Loucy (cell line): ENCODE data around the gene AGAP3.
A peak's percentile ranks its signal among the peaks of the same experiment; 100 is the strongest.

Source experiments
- H2AFZ ChIP-seq: fragments of 200-600 bp; sonication (generic); 2 replicates; pipeline ENCODE4 v1.6.0; 2016; ENCODE audit warnings: antibody characterized with exemption, mild to moderate bottlenecking, low read length, moderate library complexity
- H3F3A ChIP-seq: fragments of 200-600 bp; 2 replicates; pipeline ENCODE4 v1.6.0; 2016; ENCODE audit warnings: antibody characterized with exemption, low read depth, mild to moderate bottlenecking
- H3K27me3 ChIP-seq: fragments of 200-600 bp; sonication (generic); 2 replicates; pipeline ENCODE4 v1.6.1; 2014; ENCODE audit warnings: low read length, mild to moderate bottlenecking; ENCODE audit not compliant: insufficient read depth, poor library complexity, severe bottlenecking
- H3K36me3 ChIP-seq: fragments of 200-600 bp; sonication (generic); 2 replicates; pipeline ENCODE4 v1.6.1; 2016; ENCODE audit warnings: low read length; ENCODE audit not compliant: insufficient read depth
- H3K4me1 ChIP-seq: fragments of 200-600 bp; sonication (generic); 2 replicates; pipeline ENCODE4 v1.5.1; 2014; ENCODE audit warnings: low read length, mild to moderate bottlenecking; ENCODE audit not compliant: insufficient read depth, poor library complexity, severe bottlenecking
- H3K4me2 ChIP-seq: fragments of 200-600 bp; sonication (generic); 2 replicates; pipeline ENCODE4 v1.6.0; 2014; ENCODE audit warnings: antibody characterized with exemption, low read length, low read depth, mild to moderate bottlenecking; ENCODE audit not compliant: poor library complexity, severe bottlenecking
- H3K4me3 ChIP-seq: fragments of 200-600 bp; sonication (generic); 2 replicates; pipeline ENCODE4 v1.5.1; 2014; ENCODE audit warnings: low read length, mild to moderate bottlenecking, mixed read lengths; ENCODE audit not compliant: poor library complexity, severe bottlenecking
- H3K79me2 ChIP-seq: fragments of 200-600 bp; sonication (generic); 2 replicates; pipeline ENCODE4 v1.6.1; 2014; ENCODE audit warnings: low read length; ENCODE audit not compliant: insufficient read depth
- H3K9ac ChIP-seq: fragments of 200-600 bp; sonication (generic); 2 replicates; pipeline ENCODE4 v1.6.0; 2014; ENCODE audit warnings: mild to moderate bottlenecking, low read depth, low read length, moderate library complexity; ENCODE audit not compliant: poor library complexity, severe bottlenecking
- H3K9me2 ChIP-seq: fragments of 200-600 bp; sonication (generic); replicated peaks from 2 replicates; pipeline ENCODE4 v1.6.1; 2016; ENCODE audit warnings: low read depth, low read length, mixed read lengths
- H3K9me3 ChIP-seq: fragments of 200-600 bp; sonication (generic); 2 replicates; pipeline ENCODE4 v1.6.1; 2014; ENCODE audit warnings: mild to moderate bottlenecking, antibody characterized with exemption, low read length, low read depth; ENCODE audit not compliant: insufficient read depth
- H4K20me1 ChIP-seq: fragments of 200-600 bp; sonication (generic); 2 replicates; pipeline ENCODE4 v1.6.0; 2014; ENCODE audit warnings: antibody characterized with exemption, low read length, mild to moderate bottlenecking; ENCODE audit not compliant: insufficient read depth, poor library complexity, severe bottlenecking
- EZH2phosphoT487 ChIP-seq: fragments of 200-600 bp; IDR thresholded peaks from 2 replicates; pipeline ENCODE4 v1.6.1; 2018; ENCODE audit warnings: antibody characterized with exemption, mild to moderate bottlenecking, moderate library complexity, borderline replicate concordance
- TF ChIP-seq, protein P1 (sequence below): fragments of 200-600 bp; sonication (generic); conservative IDR thresholded peaks from 2 replicates; pipeline ENCODE4 v1.5.1; 2014; ENCODE audit warnings: mild to moderate bottlenecking, antibody characterized with exemption, low read length

Gene AGAP3

DNA sequence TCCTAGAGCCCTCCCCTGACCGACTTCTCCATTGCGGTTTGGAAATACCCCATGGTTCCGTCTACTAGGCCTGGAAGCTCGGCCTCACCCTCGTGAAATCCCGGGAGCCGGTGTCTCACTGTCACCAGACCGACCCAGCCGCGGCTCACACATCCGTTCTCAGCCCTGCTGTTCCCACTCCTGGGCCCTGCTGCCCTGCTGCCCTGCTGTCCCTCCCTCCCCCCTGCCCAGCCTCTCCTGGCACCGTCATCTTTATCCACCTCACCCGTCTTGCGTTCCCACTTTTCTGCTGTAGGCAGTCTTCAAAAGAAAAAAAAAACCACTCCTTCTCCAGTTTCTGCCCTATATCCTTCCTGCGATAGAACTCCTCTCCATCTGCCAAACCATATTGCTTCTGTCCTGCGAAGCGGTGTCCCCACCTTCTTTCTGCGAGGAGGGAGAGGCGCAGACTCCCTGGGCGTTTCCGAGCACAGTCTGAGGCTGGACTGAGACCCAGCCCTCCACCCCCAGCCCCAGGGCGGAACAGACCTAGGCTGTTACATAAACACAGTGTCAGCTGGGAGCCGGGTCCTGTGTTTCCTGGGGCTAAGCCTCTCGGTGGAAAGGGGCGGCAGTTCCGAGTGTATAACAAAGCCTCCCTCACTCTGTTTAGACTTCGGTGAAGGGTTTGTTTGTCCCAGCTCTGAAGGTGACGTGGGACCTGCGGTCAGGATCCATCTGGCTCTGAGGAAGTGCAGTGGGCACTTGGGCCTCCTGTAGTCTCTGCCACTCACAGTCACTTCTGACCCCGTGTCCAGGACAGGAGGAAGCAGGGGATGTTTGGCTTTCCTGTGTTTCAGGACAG, 2.8 kb downstream of the AGAP3 start:
- peak overlapping the region; percentile 89 for H3K9ac ChIP-seq
- H4K20me1 ChIP-seq: peaks cover 54% of the 10 kb centered on the region
- TF ChIP-seq, protein P1, sequence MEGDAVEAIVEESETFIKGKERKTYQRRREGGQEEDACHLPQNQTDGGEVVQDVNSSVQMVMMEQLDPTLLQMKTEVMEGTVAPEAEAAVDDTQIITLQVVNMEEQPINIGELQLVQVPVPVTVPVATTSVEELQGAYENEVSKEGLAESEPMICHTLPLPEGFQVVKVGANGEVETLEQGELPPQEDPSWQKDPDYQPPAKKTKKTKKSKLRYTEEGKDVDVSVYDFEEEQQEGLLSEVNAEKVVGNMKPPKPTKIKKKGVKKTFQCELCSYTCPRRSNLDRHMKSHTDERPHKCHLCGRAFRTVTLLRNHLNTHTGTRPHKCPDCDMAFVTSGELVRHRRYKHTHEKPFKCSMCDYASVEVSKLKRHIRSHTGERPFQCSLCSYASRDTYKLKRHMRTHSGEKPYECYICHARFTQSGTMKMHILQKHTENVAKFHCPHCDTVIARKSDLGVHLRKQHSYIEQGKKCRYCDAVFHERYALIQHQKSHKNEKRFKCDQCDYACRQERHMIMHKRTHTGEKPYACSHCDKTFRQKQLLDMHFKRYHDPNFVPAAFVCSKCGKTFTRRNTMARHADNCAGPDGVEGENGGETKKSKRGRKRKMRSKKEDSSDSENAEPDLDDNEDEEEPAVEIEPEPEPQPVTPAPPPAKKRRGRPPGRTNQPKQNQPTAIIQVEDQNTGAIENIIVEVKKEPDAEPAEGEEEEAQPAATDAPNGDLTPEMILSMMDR: no peak
- no peak for TF ChIP-seq EZH2phosphoT487
- peak overlapping the region; percentile 94 for H3K4me3 ChIP-seq
- peaks cover 72% of the 10 kb centered on the region for H3K79me2 ChIP-seq
- H2AFZ ChIP-seq: no peak overlapping the region
- peak overlapping the region; percentile 98 for H3K4me2 ChIP-seq
- no peaks in the 10 kb centered on the region for H3K9me3 ChIP-seq
- H3K9me2 ChIP-seq: no peaks in the 10 kb centered on the region
- H3F3A ChIP-seq: no peaks in the 10 kb centered on the region
- no peaks in the 10 kb centered on the region for H3K36me3 ChIP-seq
- no peaks in the 10 kb centered on the region for H3K27me3 ChIP-seq
- peaks cover 35% of the 10 kb centered on the region for H3K4me1 ChIP-seq

DNA sequence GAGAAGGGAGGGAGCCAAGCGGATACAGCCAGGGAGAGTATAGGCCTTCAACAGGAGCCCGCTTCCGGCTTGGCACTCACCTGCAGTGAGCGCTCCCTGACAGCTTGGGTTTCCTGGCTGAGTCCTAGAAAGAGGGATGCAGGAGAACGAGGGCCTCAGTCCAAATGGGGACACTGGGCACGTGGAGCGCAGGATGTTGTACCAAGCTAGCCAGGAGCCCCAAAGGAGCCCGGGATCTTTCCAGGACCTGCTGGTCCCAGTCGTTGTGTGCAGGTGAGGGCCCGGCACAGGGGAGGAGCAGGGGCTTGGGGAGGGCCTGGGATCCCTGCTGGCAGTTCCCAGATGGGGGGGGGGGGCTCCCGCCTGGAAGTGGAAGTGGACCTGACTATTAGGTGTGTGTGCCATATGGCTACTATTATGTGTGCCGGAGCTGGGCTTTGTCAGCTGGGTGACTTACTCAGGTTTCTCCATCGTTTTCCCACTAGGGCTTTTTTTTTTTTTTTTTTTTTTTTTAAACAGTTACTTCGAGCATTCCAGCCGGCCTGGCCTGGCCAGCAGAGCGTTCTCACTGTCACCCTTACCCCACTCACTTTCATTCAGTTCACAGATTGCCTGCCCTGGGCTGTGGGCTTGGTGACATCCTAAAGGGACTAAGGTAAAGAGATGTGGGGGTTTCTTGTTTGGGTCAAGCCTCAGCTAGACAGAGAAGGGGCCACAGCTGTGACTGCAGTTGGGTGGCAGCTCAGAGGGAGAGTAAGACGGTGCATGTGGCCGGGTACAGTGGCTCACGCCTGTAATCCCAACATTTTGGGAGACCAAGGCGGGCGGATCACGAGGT, 3.8 kb downstream of the AGAP3 start:
- H4K20me1 ChIP-seq: peaks cover 59% of the 10 kb centered on the region
- H3K9ac ChIP-seq: peak overlapping the region; percentile 89
- TF ChIP-seq EZH2phosphoT487: no peak
- TF ChIP-seq, protein P1: no peak
- no peaks in the 10 kb centered on the region for H3F3A ChIP-seq
- H3K27me3 ChIP-seq: no peaks in the 10 kb centered on the region
- H2AFZ ChIP-seq: no peak overlapping the region
- peak overlapping the region; percentile 98 for H3K4me2 ChIP-seq
- H3K9me2 ChIP-seq: no peaks in the 10 kb centered on the region
- H3K4me3 ChIP-seq: peak overlapping the region; percentile 94
- peaks cover 80% of the 10 kb centered on the region for H3K79me2 ChIP-seq
- H3K36me3 ChIP-seq: no peaks in the 10 kb centered on the region
- no peaks in the 10 kb centered on the region for H3K9me3 ChIP-seq
- peaks cover 31% of the 10 kb centered on the region for H3K4me1 ChIP-seq

DNA sequence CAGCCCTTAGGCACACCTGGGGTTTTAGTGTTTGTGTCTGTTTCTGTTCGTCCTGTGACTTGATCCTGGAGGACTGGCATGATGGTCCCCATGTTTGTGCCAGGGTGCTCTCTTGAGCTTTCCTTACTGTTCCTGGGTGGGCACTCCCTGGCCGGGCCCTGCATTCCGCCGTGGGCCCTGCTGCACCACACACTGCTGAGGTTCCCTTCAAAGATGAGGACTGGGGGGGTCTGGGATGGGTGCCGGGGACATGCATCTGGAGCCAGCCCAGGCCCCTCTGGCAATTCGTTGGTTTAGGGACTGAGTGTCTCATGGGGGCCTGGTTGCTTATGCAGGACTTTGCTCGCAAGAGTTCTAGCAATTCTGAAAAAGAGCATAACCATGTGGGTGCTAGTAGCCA, 4.7 kb downstream of the AGAP3 start:
- Histone ChIP-seq H4K20me1 (peaks cover 68% of the 10 kb centered on the region), H3K4me1 (peaks cover 22% of the 10 kb centered on the region), H3K27me3 (no peaks in the 10 kb centered on the region), H3K4me3 (no peak overlapping the region), H2AFZ (no peak overlapping the region), H3K79me2 (peaks cover 88% of the 10 kb centered on the region), H3K4me2 (peak overlapping the region; percentile 25), H3K9me2 (no peaks in the 10 kb centered on the region), H3F3A (no peaks in the 10 kb centered on the region), H3K9ac (no peak overlapping the region), H3K9me3 (no peaks in the 10 kb centered on the region), H3K36me3 (no peaks in the 10 kb centered on the region)
- no peak for TF ChIP-seq EZH2phosphoT487
- TF ChIP-seq, protein P1: no peak
